Sigmoid colon (tissue), 7 donors: ENCODE results near the gene SEC23IP. TPM values are rescaled to one million over a fixed set of nuclear protein-coding genes. Genes with fewer than 3 reads are reported as not detected.

Experiments used
- DNase-seq: peaks from one replicate; pipeline ENCODE4 v3.0.0-alpha.2; 2019
- H3K27ac ChIP-seq, 4 donors: fragments of 200-600 bp; sonication (generic); one replicate each; pipeline ENCODE4 v1.5.1; 2016 to 2019; ENCODE audit warnings: mild to moderate bottlenecking in 1 of 4
- H3K27me3 ChIP-seq, 3 donors: fragments of 200-600 bp; sonication (generic); one replicate each; pipeline ENCODE4 v1.5.1; 2019; ENCODE audit warnings: mild to moderate bottlenecking in 1 of 3
- H3K36me3 ChIP-seq, 4 donors: fragments of 200-600 bp; sonication (generic); one replicate each; pipeline ENCODE4 v1.5.1; 2016 to 2019
- H3K4me1 ChIP-seq, 4 donors: fragments of 200-600 bp; sonication (generic); one replicate each; pipeline ENCODE4 v1.5.1; 2017 to 2019
- H3K4me3 ChIP-seq, 4 donors: fragments of 200-600 bp; sonication (generic); one replicate each; pipeline ENCODE4 v1.5.1; 2017 to 2019; ENCODE audit warnings: mild to moderate bottlenecking in 2 of 4, moderate library complexity in 1 of 4
- H3K9me3 ChIP-seq, 4 donors: fragments of 200-600 bp in 3 of 4; sonication (generic) in 3 of 4; one replicate each; pipeline versions ENCODE4 v1.5.1 to v1.6.1; 2013 to 2019
- EP300 ChIP-seq, 4 donors: sonication (generic); formaldehyde crosslinking; IDR thresholded peaks; one replicate each; pipeline ENCODE4 v1.6.1; 2017; ENCODE audit warnings: antibody characterized with exemption in 4 of 4
- POLR2A ChIP-seq, 2 donors: fragments of 450-650 bp; IDR thresholded peaks; one replicate each; pipeline ENCODE4 v1.6.1; 2016; ENCODE audit warnings: antibody characterized with exemption in 2 of 2, mild to moderate bottlenecking in 2 of 2, moderate library complexity in 2 of 2
- POLR2AphosphoS5 ChIP-seq, 4 donors: sonication (generic); formaldehyde crosslinking; IDR thresholded peaks; one replicate each; pipeline ENCODE4 v1.6.1; 2017; ENCODE audit warnings: antibody characterized with exemption in 4 of 4
- WGBS, 2 donors: extraction: QIAGEN DNeasy Blood & Tissue Kit; methylation state at CpG; one replicate each; pipeline ENCODE4 v1.1.7; 2013; 5-methylcytosine and 5-hydroxymethylcytosine counted together
- intact Hi-C: fragments of 100-400 bp; cut with DNase I; formaldehyde crosslinking; loops from one replicate; pipeline ENCODE4 v1.15.1; 2023
- polyA plus RNA-seq, 3 donors: library from polyadenylated mRNA; stranded (reverse); fragments of 200-250 nt; gene quantifications; one replicate each; pipeline ENCODE4 v1.2.3, GENCODE V29; 2013
- total RNA-seq, 4 donors: library from RNA; depleted of rRNA; stranded (reverse); fragments of >200 nt; gene quantifications; one replicate each; pipeline ENCODE4 v1.1.0, GENCODE V29; 2016
- TF ChIP-seq, protein P1 (sequence below), 4 experiments: fragments of 450-650 bp in 3 of 4; fragments of 200-600 bp in 1 of 4; IDR thresholded peaks; one replicate each; pipeline ENCODE4 v1.5.1; 2016 to 2019; ENCODE audit warnings: antibody characterized with exemption in 4 of 4, mild to moderate bottlenecking in 3 of 4, moderate library complexity in 2 of 4
- donor health status: healthy with polysubstance abuse.
- donor health status: Bipolar disorder and iron deficiency.
- donor health status: healthy.

The SEC23IP gene
- total and polyA plus RNA-seq, 7 donors: 8.3 to 31.4 (median 18.3) TPM

DNA sequence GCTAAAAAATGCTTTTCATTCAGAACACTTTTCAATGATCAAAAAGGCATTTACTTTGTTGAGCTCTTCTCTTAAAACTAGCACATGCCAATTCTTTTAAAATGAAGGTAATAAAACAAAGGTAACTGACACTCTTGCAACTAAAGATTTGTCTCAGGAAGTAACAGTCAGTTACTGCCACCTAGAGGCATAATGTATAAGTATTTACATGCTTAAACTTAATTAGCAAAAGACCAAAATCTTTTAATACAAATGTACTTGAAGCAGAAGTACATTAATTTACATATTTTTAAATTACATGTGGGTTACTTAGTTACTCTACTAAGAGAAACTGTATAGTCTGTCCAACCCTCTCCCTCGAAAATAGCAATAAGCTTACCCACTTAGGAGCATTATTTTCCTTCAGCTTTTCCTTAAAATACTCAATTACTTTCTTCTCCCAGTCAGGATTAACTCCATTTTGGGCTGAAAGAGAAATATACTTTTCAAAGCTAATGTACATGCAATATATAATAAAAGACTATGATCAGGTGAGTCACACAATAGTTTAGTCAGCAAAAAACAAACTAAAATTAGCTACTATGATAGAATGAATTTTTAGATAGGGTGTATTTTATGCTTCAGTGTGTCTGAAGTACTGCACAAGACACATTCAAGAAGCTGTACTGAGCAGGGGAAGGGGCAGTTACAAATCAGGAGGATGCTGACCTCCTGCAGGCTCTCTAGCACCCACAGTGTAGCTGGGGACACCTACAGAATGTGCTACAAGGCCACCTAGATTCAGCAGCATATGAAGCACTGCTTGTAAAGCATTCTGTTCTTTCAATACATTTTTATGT, 32.9 kb upstream of the SEC23IP start:
- H3K27ac ChIP-seq: no peak overlapping the region
- WGBS, 2 donors: 64 to 76% methylated on average over 1 of the region's 1 CpG
- H3K4me1 ChIP-seq: peaks cover 0 to 17% (median 10%) of the 10 kb centered on the region in 4 donors
- H3K4me3 ChIP-seq: no peak overlapping the region
- H3K9me3 ChIP-seq: no peaks in the 10 kb centered on the region
- TF ChIP-seq, protein P1, sequence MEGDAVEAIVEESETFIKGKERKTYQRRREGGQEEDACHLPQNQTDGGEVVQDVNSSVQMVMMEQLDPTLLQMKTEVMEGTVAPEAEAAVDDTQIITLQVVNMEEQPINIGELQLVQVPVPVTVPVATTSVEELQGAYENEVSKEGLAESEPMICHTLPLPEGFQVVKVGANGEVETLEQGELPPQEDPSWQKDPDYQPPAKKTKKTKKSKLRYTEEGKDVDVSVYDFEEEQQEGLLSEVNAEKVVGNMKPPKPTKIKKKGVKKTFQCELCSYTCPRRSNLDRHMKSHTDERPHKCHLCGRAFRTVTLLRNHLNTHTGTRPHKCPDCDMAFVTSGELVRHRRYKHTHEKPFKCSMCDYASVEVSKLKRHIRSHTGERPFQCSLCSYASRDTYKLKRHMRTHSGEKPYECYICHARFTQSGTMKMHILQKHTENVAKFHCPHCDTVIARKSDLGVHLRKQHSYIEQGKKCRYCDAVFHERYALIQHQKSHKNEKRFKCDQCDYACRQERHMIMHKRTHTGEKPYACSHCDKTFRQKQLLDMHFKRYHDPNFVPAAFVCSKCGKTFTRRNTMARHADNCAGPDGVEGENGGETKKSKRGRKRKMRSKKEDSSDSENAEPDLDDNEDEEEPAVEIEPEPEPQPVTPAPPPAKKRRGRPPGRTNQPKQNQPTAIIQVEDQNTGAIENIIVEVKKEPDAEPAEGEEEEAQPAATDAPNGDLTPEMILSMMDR (IDR thresholded peaks at IDR 0.05): peak in 3 of 4 experiments; percentile 36 to 65 (median 50)
- TF ChIP-seq EP300 (IDR thresholded peaks at IDR 0.05) (no peak), POLR2AphosphoS5 (IDR thresholded peaks at IDR 0.05) (no peak)
- H3K36me3 ChIP-seq: peaks cover 0 to 33% (median 4%) of the 10 kb centered on the region in 4 donors
- intact Hi-C loops: loop anchor here (1.0 to 5.0 kb wide), 3 partner anchors 109 to 251 kb away; no protein-coding TSS in a partner anchor
- no peaks in the 10 kb centered on the region for H3K27me3 ChIP-seq
- no peak for DNase-seq

DNA sequence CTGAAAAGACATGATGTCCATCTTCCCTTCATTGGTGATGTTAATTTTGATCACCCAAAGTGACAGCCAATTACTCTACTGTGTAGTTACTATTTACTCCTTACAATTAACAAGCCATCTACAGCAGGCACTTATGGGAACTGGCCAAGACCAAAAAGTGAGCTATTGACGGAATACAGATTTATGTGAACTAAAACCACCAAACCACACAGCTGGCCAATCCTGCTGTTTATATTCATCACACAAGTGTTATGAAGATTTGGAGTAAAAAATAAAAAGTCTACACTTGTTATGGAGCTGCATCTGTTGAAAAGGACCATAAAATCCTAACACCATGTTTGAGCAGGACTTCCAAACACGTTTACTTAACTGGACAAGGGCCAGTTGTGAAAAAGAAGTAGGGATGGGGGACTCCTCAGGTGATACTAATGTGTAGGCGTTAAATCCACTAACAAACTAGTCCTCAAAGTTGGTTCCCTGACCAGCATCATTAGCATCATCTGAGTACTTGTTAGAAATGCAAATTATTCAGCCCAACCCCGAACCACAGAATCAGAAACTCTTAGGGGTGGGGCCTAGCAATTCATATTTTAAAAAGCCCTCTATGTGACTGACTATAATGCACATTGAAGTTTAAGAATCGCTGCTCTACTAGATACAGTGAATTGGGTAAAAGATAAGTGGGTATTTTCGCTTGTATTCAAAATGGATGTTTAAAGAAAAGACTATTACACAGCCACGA, 31.5 kb upstream of the SEC23IP start:
- Histone ChIP-seq H3K36me3 (peaks cover 0 to 19% (median 4%) of the 10 kb centered on the region in 4 donors), H3K9me3 (no peaks in the 10 kb centered on the region), H3K27ac (no peak overlapping the region), H3K4me3 (no peak overlapping the region), H3K27me3 (no peaks in the 10 kb centered on the region), H3K4me1 (peaks cover 0 to 17% (median 10%) of the 10 kb centered on the region in 4 donors)
- intact Hi-C loops: no loop called here
- no peak for TF ChIP-seq POLR2A (IDR thresholded peaks at IDR 0.05)
- TF ChIP-seq POLR2AphosphoS5 (IDR thresholded peaks at IDR 0.05): no peak
- TF ChIP-seq EP300 (IDR thresholded peaks at IDR 0.05): no peak
- TF ChIP-seq, protein P1 (IDR thresholded peaks at IDR 0.05): no peak
- 67 to 73% methylated on average over 7 of the region's 7 CpGs for WGBS, 2 donors
- DNase-seq: no peak

DNA sequence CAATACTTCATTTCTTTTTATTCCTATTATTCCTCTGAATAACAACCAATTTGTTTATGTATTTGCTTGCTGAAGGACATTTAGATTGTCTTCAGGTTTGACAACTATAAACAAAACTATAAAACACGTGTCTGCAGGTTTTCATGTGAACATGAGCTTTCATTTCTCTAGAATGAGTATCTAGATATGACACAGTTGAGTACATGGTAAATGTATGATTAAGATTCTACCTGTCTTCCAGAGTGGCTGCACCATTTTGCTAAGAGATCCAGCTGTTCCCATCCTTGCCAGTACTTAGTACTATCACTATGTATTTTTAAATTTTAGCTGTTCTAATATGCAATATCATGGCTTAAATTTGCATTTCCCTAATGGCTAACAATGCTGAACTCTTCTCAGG, 30.0 kb upstream of the SEC23IP start:
- intact Hi-C loops: no loop called here

DNA sequence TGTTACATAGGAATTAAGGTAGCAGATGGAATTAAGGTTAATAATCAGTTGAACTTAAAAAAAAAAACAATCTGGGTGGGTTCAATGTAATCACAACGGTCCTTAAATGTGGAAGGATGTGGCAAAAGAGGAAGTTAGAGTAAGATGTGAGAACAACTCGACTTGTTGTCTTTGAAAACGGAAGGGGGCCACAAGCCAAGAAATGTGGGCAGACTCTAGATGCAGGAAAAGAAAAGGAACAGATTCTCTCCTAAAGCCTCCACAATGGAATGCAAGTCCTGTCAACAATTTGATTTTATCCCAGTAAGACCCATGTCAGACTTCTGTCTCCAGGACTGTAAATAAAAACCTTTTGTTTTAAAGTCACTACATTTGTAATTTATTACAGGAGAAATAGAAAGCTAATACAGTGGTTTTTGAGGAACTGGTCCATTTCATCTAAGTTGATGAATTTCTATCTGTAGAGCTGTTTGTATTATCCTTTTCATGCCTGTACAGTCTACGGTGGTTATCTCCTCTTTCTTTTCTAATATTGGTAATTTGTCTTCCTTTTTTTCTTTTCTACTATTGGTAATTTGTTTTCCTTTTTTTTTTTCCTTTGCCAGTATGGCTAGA, 28.5 kb upstream of the SEC23IP start:
- Histone ChIP-seq H3K4me3 (no peak overlapping the region), H3K27ac (no peak overlapping the region), H3K4me1 (peaks cover 0 to 33% (median 13%) of the 10 kb centered on the region in 4 donors), H3K9me3 (no peaks in the 10 kb centered on the region), H3K27me3 (no peaks in the 10 kb centered on the region), H3K36me3 (no peaks in the 10 kb centered on the region)
- DNase-seq: no peak
- WGBS, 2 donors: 51 to 60% methylated on average over 4 of the region's 4 CpGs
- TF ChIP-seq, protein P1 (IDR thresholded peaks at IDR 0.05): no peak
- TF ChIP-seq POLR2AphosphoS5 (IDR thresholded peaks at IDR 0.05): no peak
- TF ChIP-seq EP300 (IDR thresholded peaks at IDR 0.05): no peak
- TF ChIP-seq POLR2A (IDR thresholded peaks at IDR 0.05): no peak
- intact Hi-C loops: no loop called here

More for the DNA sequence above, 30.0 kb upstream of the SEC23IP start:
- Histone ChIP-seq H3K27me3 (no peaks in the 10 kb centered on the region), H3K27ac (no peak overlapping the region), H3K4me3 (no peak overlapping the region), H3K9me3 (no peaks in the 10 kb centered on the region), H3K36me3 (peaks cover 0 to 6% (median 0%) of the 10 kb centered on the region in 4 donors), H3K4me1 (peaks cover 0 to 19% (median 10%) of the 10 kb centered on the region in 4 donors)
- 55 to 64% methylated on average over 1 of the region's 1 CpG for WGBS, 2 donors
- no peak for DNase-seq
- TF ChIP-seq POLR2AphosphoS5 (IDR thresholded peaks at IDR 0.05) (no peak), EP300 (IDR thresholded peaks at IDR 0.05) (no peak), POLR2A (IDR thresholded peaks at IDR 0.05) (no peak)
- TF ChIP-seq, protein P1 (IDR thresholded peaks at IDR 0.05): no peak
